ENCODE measurements around the gene MYO10.
"Not testable (repeated sequence)": the region's sequence is repeated elsewhere in the genome, so short reads cannot be mapped to it uniquely, and the experiment has no call there.

MYO10 gene

GRCh38 chr5:16936150-16936988 lies at the start of gene MYO10:
TSS of gene MYO10 (minus strand) at chr5:16936288. CDS start at chr5:16935808, 480 bp downstream.
- DNase-seq, result no peak

DNA sequence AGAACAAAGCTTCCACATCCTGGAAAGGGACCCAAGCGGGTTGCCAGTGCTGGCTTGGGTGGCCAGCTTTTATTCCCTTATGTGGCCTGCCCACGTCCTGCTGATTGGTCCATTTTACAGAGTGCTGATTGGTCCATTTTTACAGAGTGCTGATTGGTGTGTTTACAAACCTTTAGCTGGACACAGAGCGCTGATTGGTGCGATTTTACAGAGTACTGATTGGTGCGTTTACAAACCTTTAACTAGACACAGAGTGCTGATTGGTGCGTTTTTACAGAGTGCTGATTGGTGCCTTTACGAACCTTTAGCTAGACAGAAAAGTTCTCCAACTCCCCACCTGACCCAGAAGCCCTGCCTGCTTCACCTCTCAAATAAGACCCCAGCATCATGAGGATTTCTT lies 49.2 kb upstream of the MYO10 start:
- DNase-seq, result not testable (repeated sequence)

DNA sequence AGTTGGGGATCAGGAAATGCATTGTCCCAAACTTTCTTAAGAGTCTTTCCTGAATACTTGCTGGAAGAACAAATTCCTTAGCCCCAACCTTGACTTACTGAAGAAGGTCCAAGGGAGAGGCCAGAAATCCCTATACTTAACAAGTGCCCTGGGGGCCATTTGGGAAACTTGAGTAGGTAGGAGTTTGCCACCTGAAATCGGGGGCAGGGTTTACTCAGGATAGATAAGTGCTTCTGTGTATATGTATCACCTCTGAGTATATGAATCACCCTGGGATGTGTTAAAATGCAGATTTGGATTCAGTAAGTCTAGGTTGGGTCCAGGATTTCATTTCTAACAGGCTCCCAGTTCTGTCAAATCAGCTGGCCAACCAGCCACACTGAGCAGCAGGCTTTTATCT lies 47.9 kb upstream of the MYO10 start:
- no peak for DNase-seq

DNA sequence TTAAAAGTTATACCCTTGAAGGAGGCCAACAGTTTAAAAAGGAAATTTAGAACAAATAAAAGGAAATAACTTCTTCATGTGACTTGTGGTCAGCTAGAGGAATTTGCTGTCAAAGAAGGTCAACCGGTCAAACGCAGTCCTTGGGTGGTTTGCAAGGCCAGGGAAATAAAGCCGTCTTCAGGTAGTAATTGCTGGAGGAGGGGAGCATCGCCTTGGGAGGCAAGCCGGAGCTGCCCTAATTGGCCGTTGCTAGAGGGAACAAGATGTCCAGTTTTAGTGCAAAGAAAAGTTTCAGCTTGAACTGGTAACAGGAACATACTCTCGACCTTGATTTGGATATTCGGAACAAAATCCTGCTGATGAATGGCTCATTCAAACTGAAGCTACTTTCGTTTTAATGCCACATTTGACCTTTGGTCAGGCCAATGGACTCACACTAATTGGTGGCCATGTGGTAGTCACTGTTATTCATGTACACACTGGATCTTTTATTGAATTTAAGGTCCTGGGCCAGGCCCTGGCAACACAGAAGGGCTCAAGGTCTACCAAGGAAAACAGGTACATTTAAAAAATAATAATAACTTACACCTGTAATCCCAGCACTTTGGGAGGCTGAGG lies 47.0 kb upstream of the MYO10 start:
- no peak for DNase-seq

- DNase-seq, result no peak
Observed at GRCh38 chr5:16981700-16982099, 45.6 kb upstream of the MYO10 start.

GRCh38 chr5:16980983-16981382 lies 44.9 kb upstream of the MYO10 start:
- no peak for DNase-seq

- no peak for DNase-seq
Observed at GRCh38 chr5:16978296-16978695, 42.2 kb upstream of the MYO10 start.

DNA sequence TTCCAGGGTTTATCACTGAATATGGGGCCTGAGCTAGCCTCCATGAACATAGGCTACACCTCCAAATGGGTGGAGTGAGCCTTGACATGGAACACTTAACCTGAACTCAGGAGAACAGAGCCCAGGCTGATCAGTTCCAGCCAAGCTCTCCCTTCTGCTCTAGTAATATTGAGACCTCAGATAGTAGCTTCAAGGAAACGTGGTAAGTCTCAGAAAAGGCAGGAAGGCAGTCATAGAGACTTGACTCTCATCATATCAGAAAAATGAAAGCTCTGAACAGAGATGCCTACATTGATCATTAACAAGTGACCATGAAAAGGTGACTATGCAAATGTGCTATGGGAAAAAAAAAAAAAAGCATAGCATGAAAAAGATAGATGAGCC lies 40.5 kb upstream of the MYO10 start:
- DNase-seq, result no peak

- no peak for DNase-seq
Observed at GRCh38 chr5:16975950-16976624, 40.0 kb upstream of the MYO10 start.

DNA sequence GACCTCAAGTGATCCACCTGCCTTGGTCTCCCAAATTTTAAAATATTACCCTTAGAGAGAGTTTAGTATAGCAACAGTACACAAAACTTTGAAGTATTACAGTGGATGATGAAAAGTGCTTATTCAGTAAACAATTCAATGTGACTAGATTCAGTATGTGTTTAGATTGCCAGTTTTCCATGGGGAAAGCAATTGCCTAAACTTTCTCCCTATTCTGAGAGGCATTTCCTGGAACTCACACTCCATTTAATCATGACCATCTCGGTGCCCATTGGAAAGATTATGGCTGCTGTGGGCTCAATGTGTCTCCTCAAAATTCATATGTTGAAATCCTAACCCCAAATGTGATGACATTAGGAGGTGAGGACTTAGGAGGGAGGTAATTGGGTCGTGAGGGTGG lies 38.9 kb upstream of the MYO10 start:
- DNase-seq, result no peak

DNA sequence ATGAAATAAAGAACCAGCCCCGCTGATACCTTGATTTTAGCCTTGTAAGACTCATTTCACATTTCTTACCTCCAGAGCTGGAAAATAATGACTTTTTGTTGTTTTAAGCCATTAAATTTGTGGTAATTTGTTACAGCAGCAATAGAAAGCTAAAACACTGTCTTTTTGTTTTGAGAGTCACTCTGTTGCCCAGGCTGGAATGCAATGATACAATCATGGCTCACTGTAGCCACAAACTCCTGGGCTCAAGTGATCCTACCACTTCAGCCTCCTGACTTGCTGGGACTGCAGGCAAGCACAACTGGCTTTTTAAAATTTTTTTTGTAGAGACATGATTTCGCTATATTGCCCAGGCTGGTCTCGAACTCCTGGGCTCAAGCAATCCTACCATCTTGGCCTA lies 34.7 kb upstream of the MYO10 start:
- DNase-seq, result no peak

DNA sequence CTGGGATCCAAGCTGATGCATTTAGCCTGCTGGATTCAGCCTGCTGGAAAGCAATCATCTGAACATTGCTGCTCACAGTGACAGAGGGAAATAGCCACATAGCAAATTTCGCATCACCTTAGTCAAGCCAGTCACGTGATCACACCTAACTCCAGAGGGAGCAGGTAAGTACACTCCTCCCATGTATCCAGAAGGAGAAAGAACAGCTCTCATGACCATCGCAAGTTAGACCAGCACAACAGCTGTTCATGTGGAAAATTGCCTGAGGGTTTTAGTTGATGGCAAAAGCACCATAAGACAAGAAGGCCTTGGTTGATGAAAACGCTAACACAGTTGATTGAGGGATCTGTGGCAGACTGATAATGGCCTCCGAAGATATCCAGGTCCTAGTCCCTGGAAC lies 34.2 kb upstream of the MYO10 start:
- no peak for DNase-seq

GRCh38 chr5:16965581-16965980 lies 29.5 kb upstream of the MYO10 start:
- no peak for DNase-seq

GRCh38 chr5:16963821-16964220 lies 27.7 kb upstream of the MYO10 start:
- DNase-seq, result no peak

DNA sequence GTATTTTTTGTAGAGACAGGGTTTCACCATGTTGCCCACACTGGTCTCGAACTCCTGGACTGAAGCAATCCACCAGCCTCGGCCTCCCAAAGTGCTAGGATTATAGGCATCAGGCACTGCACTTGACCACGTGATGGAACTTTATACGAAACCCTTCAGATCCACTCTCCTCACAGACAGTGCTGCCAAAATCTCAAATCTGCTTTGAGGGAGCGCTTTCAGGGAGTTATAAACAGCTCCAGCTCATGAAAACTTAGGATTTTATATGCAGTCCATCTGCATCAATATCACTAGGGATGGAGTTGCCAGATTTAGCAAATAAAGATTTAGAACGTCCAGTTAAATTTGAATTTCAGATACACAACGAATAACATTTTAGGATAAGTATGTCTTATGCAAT lies 25.0 kb upstream of the MYO10 start:
- no peak for DNase-seq

GRCh38 chr5:16957304-16958196 lies 21.5 kb upstream of the MYO10 start:
- no peak for DNase-seq

DNA sequence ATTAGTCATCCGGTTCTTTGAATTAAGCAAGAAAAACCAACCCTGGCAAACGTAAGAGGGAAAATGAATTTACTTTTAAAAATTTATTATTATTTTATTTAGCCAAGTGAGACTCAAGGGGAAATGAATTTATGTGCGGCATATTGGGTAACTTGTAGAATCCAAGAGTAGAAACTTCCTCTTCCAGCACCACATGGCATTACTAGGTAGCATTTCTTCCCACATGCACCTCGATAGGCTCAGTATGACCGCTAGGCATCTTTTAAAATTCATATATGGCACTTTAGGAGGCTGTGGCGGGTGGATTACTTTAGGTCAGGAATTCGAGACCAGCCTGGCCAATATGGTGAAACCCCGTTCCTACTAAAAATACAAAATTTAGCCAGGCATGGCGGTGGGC lies 17.6 kb upstream of the MYO10 start:
- DNase-seq, result no peak

GRCh38 chr5:16952968-16953671 lies 17.0 kb upstream of the MYO10 start:
- DNase-seq, result no peak

GRCh38 chr5:16946725-16947124 lies 10.6 kb upstream of the MYO10 start:
- no peak for DNase-seq

GRCh38 chr5:16944816-16945562 lies 8.9 kb upstream of the MYO10 start:
- no peak for DNase-seq

DNA sequence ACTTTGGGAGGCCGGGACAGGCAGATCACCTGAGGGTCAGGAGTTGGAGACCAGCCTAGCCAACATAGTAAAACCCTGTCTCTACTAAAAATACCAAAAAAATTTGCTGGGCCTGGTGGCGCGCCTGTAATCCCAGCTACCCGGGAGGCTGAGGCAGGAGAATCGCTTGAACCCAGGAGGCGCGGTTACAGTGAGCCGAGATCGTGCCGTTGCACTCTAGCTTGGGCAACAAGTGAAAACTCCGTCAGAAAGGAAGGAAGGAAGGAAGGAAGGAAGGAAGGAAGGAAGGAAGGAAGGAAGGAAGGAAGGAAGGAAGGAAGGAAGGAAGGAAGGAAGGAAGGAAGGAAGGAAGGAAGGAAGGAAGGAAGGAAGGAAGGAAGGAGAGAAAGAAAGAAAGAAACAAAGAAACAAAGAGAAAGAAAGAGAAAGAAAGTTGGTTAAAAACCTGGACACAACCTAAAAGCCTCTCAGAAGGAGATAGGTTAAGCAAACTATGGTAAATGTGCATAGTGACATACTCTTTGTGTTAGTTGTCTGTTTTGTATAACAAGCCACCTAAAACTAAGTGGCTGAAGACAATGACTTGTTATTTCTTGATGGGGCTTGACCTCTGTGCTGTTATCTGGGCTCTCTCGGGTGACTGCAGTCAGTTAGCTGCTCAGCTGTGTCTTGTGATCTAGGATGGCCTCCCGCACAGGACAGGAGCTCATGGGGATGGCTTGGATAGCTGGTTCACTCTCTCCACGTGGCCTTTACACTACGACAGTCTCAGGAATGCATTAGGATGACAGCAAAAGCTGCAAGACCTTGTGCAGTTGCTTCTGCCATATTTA lies 8.0 kb upstream of the MYO10 start:
- DNase-seq, result no peak

Data from NK-92 treated with Interleukin-12 subunit alpha and Interleukin-12 subunit beta, amount 100 ng/mL, for 24 hours (cell line).